ENCODE results near the gene CRTC1.
"Not testable (repeated sequence)": the region's sequence is repeated elsewhere in the genome, so short reads cannot be mapped to it uniquely, and the experiment has no call there.

The CRTC1 gene

GRCh38 chr19:18726846-18727245 lies 43.4 kb downstream of the CRTC1 start:
- DNase-seq (ENCODE audit: low spot score): no peak

- DNase-seq (ENCODE audit: low spot score): not testable (repeated sequence)
These were observed 44.1 kb downstream of the CRTC1 start for GRCh38 chr19:18727602-18728001.

GRCh38 chr19:18729933-18730530 lies 46.6 kb downstream of the CRTC1 start:
- no peak for DNase-seq (ENCODE audit: low spot score)

GRCh38 chr19:18730885-18731513 lies 47.5 kb downstream of the CRTC1 start:
- no peak for DNase-seq (ENCODE audit: low spot score)

- no peak for DNase-seq (ENCODE audit: low spot score)
These were observed 48.1 kb downstream of the CRTC1 start for GRCh38 chr19:18731562-18732008.

- DNase-seq (ENCODE audit: low spot score): no peak
These were observed 49.7 kb downstream of the CRTC1 start for GRCh38 chr19:18733196-18733647.

- not testable (repeated sequence) for DNase-seq (ENCODE audit: low spot score)
These were observed 50.4 kb downstream of the CRTC1 start for GRCh38 chr19:18733762-18734332.

GRCh38 chr19:18735324-18735723 lies 51.8 kb downstream of the CRTC1 start:
- no peak for DNase-seq (ENCODE audit: low spot score)

GRCh38 chr19:18735752-18736151 lies 52.3 kb downstream of the CRTC1 start:
- DNase-seq (ENCODE audit: low spot score): no peak

GRCh38 chr19:18736415-18737336 lies 53.2 kb downstream of the CRTC1 start:
- no peak for DNase-seq (ENCODE audit: low spot score)

- no peak for DNase-seq (ENCODE audit: low spot score)
These were observed 54.0 kb downstream of the CRTC1 start for GRCh38 chr19:18737337-18737953.

- no peak for DNase-seq (ENCODE audit: low spot score)
These were observed 54.5 kb downstream of the CRTC1 start for GRCh38 chr19:18737954-18738351.

GRCh38 chr19:18738961-18739690 lies 55.6 kb downstream of the CRTC1 start:
- DNase-seq (ENCODE audit: low spot score): no peak

- no peak for DNase-seq (ENCODE audit: low spot score)
These were observed 57.9 kb downstream of the CRTC1 start for GRCh38 chr19:18741124-18742121.

- no peak for DNase-seq (ENCODE audit: low spot score)
These were observed 58.8 kb downstream of the CRTC1 start for GRCh38 chr19:18742324-18742723.

- DNase-seq (ENCODE audit: low spot score): no peak
These were observed 59.6 kb downstream of the CRTC1 start for GRCh38 chr19:18742838-18743783.

- no peak for DNase-seq (ENCODE audit: low spot score)
These were observed 60.4 kb downstream of the CRTC1 start for GRCh38 chr19:18743784-18744418.

- no peak for DNase-seq (ENCODE audit: low spot score)
These were observed 61.7 kb downstream of the CRTC1 start for GRCh38 chr19:18745012-18745735.

Measured in AG20443 (cell line).